Fibroblast of lung (primary cell): ENCODE measurements around the gene SON. TPM values are rescaled to one million over a fixed set of nuclear protein-coding genes. Genes with fewer than 3 reads are reported as not detected.

Experiments used
- DNase-seq, 2 donors: peaks; one replicate each; pipeline versions ENCODE4 v3.0.0 to v3.0.0-alpha.2; 2010; ENCODE audit warnings: low read depth in 2 of 2
- H2AFZ ChIP-seq: 2 replicates; pipeline ENCODE4 v1.5.1; 2012; ENCODE audit warnings: low read length, control low read depth, inconsistent platforms
- H3K27ac ChIP-seq: 2 replicates; pipeline ENCODE4 v1.5.1; 2011; ENCODE audit warnings: low read length, control low read depth; ENCODE audit not compliant: insufficient read depth
- H3K27me3 ChIP-seq: 2 replicates; pipeline ENCODE4 v1.5.1; 2011; ENCODE audit warnings: mild to moderate bottlenecking, low read length; ENCODE audit not compliant: control insufficient read depth, insufficient read depth
- H3K36me3 ChIP-seq: 2 replicates; pipeline ENCODE4 v1.5.1; 2011; ENCODE audit warnings: low read length; ENCODE audit not compliant: control insufficient read depth, insufficient read depth
- H3K4me1 ChIP-seq: 2 replicates; pipeline ENCODE4 v1.5.1; 2011; ENCODE audit warnings: low read length; ENCODE audit not compliant: control insufficient read depth, insufficient read depth; ENCODE audit errors: extremely low read depth
- H3K4me2 ChIP-seq: 2 replicates; pipeline ENCODE4 v1.5.1; 2011; ENCODE audit warnings: low read length, control low read depth; ENCODE audit not compliant: insufficient read depth; ENCODE audit errors: extremely low read depth
- H3K4me3 ChIP-seq, 4 experiments: fragments of 200-600 bp in 1 of 4; sonication (generic) in 1 of 4; replicated peaks in 1 of 4; 2 replicates each; pipeline ENCODE4 v1.5.1; 2011 to 2016; ENCODE audit warnings: low read length in 4 of 4, low read depth in 3 of 4, mild to moderate bottlenecking in 3 of 4, control low read depth in 2 of 4, inconsistent platforms in 1 of 4, mixed read lengths in 1 of 4; ENCODE audit not compliant: insufficient read depth in 1 of 4; ENCODE audit errors: control extremely low read depth in 1 of 4
- H3K79me2 ChIP-seq: 2 replicates; pipeline ENCODE4 v1.5.1; 2012; ENCODE audit warnings: mild to moderate bottlenecking, low read length, inconsistent platforms; ENCODE audit not compliant: control insufficient read depth, insufficient read depth
- H3K9ac ChIP-seq: 2 replicates; pipeline ENCODE4 v1.5.1; 2011; ENCODE audit warnings: mild to moderate bottlenecking, low read length, control low read depth; ENCODE audit not compliant: insufficient read depth
- H3K9me3 ChIP-seq: 2 replicates; pipeline ENCODE4 v1.5.1; 2012; ENCODE audit warnings: low read depth, low read length; ENCODE audit not compliant: control insufficient read depth, insufficient read depth
- H4K20me1 ChIP-seq: 2 replicates; pipeline ENCODE4 v1.5.1; 2011; ENCODE audit warnings: low read length; ENCODE audit not compliant: control insufficient read depth, insufficient read depth; ENCODE audit errors: extremely low read depth
- CTCF ChIP-seq, 2 donors: IDR thresholded peaks in 1 of 2; conservative IDR thresholded peaks in 1 of 2; 1 replicate in 1 of 2; 2 replicates in 1 of 2; pipeline ENCODE4 v1.5.1; 2011 to 2012; ENCODE audit warnings: low read length in 2 of 2, control low read depth in 1 of 2, inconsistent platforms in 1 of 2, low read depth in 1 of 2, mild to moderate bottlenecking in 1 of 2
- EZH2 ChIP-seq: IDR thresholded peaks from 2 replicates; pipeline ENCODE4 v1.5.1; 2012; ENCODE audit warnings: low read length, control low read depth, mild to moderate bottlenecking; ENCODE audit errors: missing control alignments
- polyA plus RNA-seq, 2 donors: library from polyadenylated mRNA; depleted of rRNA in 1 of 2; stranded (reverse) in 1 of 2; unstranded in 1 of 2; fragments of >200 nt; gene quantifications; 2 replicates each; pipeline ENCODE4 v1.2.1, GENCODE V29; 2011 to 2012; ENCODE audit warnings: missing spikeins in 1 of 2
- total RNA-seq: library from RNA; depleted of rRNA; stranded (reverse); fragments of >200 nt; gene quantifications from 2 replicates; pipeline ENCODE4 v1.2.1, GENCODE V29; 2014

Gene SON
- total and polyA plus RNA-seq, 2 donors (not counting 1 experiment from before 2014, with no cell fraction given): 85.0 to 131 TPM

DNA sequence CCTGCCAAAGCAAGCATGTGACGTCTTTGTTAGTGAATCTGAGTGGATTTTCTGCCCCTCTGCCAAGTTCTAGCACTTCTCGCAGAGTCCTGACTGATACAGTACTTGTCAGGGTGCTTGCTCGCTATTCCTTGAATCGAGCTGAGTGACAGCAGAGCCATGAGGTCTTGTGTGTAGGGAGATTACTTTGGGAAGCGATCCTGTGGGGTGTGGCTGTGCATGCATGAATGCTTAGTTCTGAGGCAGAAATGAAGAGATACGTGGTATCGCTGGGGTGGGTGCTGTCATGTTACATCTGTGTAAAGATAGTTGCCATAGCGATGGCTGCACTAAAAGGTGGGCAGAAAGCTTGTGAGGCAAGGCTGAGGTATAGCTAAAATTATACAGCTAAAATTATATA, 32.0 kb upstream of the SON start:
- H3K27me3 ChIP-seq: no peaks in the 10 kb centered on the region
- no peak overlapping the region for H3K4me3 ChIP-seq
- no peak for DNase-seq
- H3K9me3 ChIP-seq: no peaks in the 10 kb centered on the region
- no peaks in the 10 kb centered on the region for H3K79me2 ChIP-seq
- H3K27ac ChIP-seq: no peak overlapping the region
- H3K36me3 ChIP-seq: peaks cover 9% of the 10 kb centered on the region
- H3K4me2 ChIP-seq: no peak overlapping the region
- no peak overlapping the region for H3K9ac ChIP-seq
- H2AFZ ChIP-seq: no peak overlapping the region
- no peaks in the 10 kb centered on the region for H3K4me1 ChIP-seq
- TF ChIP-seq EZH2 (no peak), CTCF (conservative IDR thresholded peaks at IDR 0.05 in 1 of 2, IDR thresholded peaks at IDR 0.05 in 1 of 2; ENCODE audit: low read depth in 1 of 2, low read length in 2 of 2) (no peak)
- H4K20me1 ChIP-seq: no peaks in the 10 kb centered on the region

DNA sequence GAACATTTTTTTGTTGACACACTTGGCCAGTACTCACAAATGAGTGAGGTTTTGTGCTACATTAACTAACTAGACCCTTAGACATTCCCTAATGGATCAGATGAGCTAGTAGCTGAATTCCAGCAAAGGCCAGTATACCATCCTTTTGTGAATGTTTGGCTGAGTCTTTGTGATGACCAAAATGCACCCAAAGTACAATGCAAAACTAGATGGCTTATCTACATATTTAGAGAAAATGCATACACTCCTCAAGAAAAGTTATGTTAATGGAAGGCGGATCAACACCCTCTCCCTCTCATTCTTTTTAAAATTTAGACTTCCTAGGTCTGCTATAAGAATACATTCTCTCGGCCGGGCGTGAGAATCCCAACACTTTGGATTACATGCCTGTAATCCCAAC, 31.2 kb upstream of the SON start:
- H2AFZ ChIP-seq: no peak overlapping the region
- H3K9ac ChIP-seq: no peak overlapping the region
- no peaks in the 10 kb centered on the region for H4K20me1 ChIP-seq
- H3K4me2 ChIP-seq: no peak overlapping the region
- no peak overlapping the region for H3K4me3 ChIP-seq
- no peaks in the 10 kb centered on the region for H3K9me3 ChIP-seq
- H3K4me1 ChIP-seq: no peaks in the 10 kb centered on the region
- peaks cover 12% of the 10 kb centered on the region for H3K36me3 ChIP-seq
- H3K27ac ChIP-seq: no peak overlapping the region
- TF ChIP-seq EZH2 (no peak), CTCF (conservative IDR thresholded peaks at IDR 0.05 in 1 of 2, IDR thresholded peaks at IDR 0.05 in 1 of 2; ENCODE audit: low read depth in 1 of 2, low read length in 2 of 2) (no peak)
- DNase-seq: no peak
- no peaks in the 10 kb centered on the region for H3K79me2 ChIP-seq
- no peaks in the 10 kb centered on the region for H3K27me3 ChIP-seq

- Histone ChIP-seq H2AFZ (no peak overlapping the region), H3K4me3 (no peak overlapping the region), H3K9me3 (no peaks in the 10 kb centered on the region), H3K36me3 (peaks cover 13% of the 10 kb centered on the region), H3K4me2 (no peak overlapping the region), H3K27me3 (no peaks in the 10 kb centered on the region), H3K9ac (no peak overlapping the region), H3K79me2 (no peaks in the 10 kb centered on the region), H4K20me1 (no peaks in the 10 kb centered on the region), H3K27ac (no peak overlapping the region), H3K4me1 (no peaks in the 10 kb centered on the region)
- no peak for TF ChIP-seq CTCF (conservative IDR thresholded peaks at IDR 0.05 in 1 of 2, IDR thresholded peaks at IDR 0.05 in 1 of 2; ENCODE audit: low read depth in 1 of 2, low read length in 2 of 2)
- TF ChIP-seq EZH2: no peak
- DNase-seq: no peak
These were observed 30.4 kb upstream of the SON start for GRCh38 chr21:33512481-33512880.
